A673 (cell line): ENCODE data around the gene PFKFB4.

Experiments used
- EZH2 ChIP-seq: fragments of 200-600 bp; sonication (generic); IDR thresholded peaks from 2 replicates; pipeline ENCODE4 v1.6.1; 2017; ENCODE audit warnings: borderline replicate concordance, low read depth, mild to moderate bottlenecking, mixed read lengths, antibody characterized with exemption, low read length; ENCODE audit not compliant: poor library complexity, severe bottlenecking
- TF ChIP-seq, protein P1 (sequence below): fragments of 300-800, 200-600 bp; sonication (generic); conservative IDR thresholded peaks from 2 replicates; pipeline ENCODE4 v1.5.1; 2017; ENCODE audit warnings: low read depth, mild to moderate bottlenecking, antibody characterized with exemption, low read length, moderate library complexity, mixed read lengths

DNA sequence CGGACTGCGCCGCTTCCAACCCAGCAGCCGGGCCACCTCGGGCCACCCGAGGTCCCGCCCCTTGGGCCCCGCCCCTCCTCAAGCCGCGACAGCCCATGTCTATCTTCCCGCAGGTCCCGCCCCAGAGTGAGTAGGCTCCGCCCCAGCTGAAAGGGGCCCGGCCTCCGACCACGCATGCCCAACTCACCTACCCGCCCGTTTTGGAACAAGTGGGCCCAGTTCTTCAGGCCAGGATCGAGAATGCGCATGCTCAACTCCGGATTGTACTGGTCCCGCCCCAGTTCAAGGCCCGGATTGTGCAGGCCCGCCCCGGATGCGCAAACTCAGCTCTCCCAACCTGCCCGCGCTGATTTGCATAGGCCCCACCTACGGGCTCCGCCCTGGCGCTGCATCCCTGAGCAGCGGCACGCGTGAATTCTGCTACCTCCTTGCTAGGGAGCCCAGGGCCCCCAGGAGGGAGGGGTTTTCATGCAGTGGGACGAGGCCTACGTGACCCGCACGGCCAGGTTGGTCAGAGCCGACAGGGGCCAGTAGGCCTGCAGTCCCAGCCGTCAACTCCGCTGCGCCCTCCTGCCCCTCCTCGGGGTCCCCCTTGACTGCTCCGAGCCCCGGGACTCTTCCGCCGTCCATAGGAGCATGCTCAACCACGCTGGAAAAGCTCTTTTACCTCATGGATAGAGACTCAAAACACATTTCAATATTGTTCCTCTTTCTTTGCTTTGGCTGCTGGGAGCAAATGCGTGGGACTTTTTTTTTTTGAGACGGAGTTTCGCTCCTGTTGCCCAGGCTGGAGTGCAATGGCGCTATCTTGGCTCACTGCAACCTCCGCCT lies at the start of gene PFKFB4:
- TF ChIP-seq, protein P1, sequence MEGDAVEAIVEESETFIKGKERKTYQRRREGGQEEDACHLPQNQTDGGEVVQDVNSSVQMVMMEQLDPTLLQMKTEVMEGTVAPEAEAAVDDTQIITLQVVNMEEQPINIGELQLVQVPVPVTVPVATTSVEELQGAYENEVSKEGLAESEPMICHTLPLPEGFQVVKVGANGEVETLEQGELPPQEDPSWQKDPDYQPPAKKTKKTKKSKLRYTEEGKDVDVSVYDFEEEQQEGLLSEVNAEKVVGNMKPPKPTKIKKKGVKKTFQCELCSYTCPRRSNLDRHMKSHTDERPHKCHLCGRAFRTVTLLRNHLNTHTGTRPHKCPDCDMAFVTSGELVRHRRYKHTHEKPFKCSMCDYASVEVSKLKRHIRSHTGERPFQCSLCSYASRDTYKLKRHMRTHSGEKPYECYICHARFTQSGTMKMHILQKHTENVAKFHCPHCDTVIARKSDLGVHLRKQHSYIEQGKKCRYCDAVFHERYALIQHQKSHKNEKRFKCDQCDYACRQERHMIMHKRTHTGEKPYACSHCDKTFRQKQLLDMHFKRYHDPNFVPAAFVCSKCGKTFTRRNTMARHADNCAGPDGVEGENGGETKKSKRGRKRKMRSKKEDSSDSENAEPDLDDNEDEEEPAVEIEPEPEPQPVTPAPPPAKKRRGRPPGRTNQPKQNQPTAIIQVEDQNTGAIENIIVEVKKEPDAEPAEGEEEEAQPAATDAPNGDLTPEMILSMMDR, result no peak
- no peak for TF ChIP-seq EZH2
